Colonic mucosa (tissue), 4 donors: ENCODE results near the gene TRIM54. TPM values are rescaled to one million over a fixed set of nuclear protein-coding genes. Genes with fewer than 3 reads are reported as not detected.

Experiments used
- DNase-seq: peaks from one replicate; pipeline ENCODE4 v3.0.0-alpha.2; 2020
- H3K27ac ChIP-seq: fragments of 200-600 bp; one replicate; pipeline ENCODE4 v1.8.0; 2021
- H3K27me3 ChIP-seq: fragments of 200-600 bp; one replicate; pipeline ENCODE4 v1.8.0; 2021
- H3K36me3 ChIP-seq: fragments of 200-600 bp; one replicate; pipeline ENCODE4 v1.8.0; 2021
- H3K4me1 ChIP-seq: fragments of 200-600 bp; one replicate; pipeline ENCODE4 v1.8.0; 2021; ENCODE audit warnings: mild to moderate bottlenecking
- H3K4me3 ChIP-seq: fragments of 200-600 bp; one replicate; pipeline ENCODE4 v1.8.0; 2021
- H3K9ac ChIP-seq, 2 donors: one replicate each; pipeline ENCODE4 v1.7.0; 2013; ENCODE audit warnings: control low read depth in 2 of 2, low read depth in 2 of 2, low read length in 2 of 2
- H3K9me3 ChIP-seq: fragments of 200-600 bp; one replicate; pipeline ENCODE4 v1.8.0; 2021
- CTCF ChIP-seq: fragments of 200-600 bp; IDR thresholded peaks from one replicate; pipeline ENCODE4 v1.8.0; 2022; ENCODE audit warnings: antibody characterized with exemption, mild to moderate bottlenecking
- intact Hi-C: fragments of 100-400 bp; cut with DNase I; formaldehyde crosslinking; loops from one replicate; pipeline ENCODE4 v1.14.1; 2022
- total RNA-seq, 2 donors: library from RNA; stranded (reverse); fragmentation: NEBNext Ultra II Directional in 1 of 2; extraction: Animal tissue kit (Norgen Biotek cat#: 25700) in 1 of 2; gene quantifications; one replicate each; pipeline ENCODE4 v1.2.1, GENCODE V29; 2021
- donor health status: healthy.
- donor health status: DM: no; HTN: no; CAD: no.
- donor health status: DM: no; HTN: no; CAD: no.

TRIM54 gene
- total RNA-seq, 2 donors from 2014 or later = 0.24 TPM; not detected in 1

- H3K4me3 ChIP-seq = no peak overlapping the region
- TF ChIP-seq CTCF = no peak
- intact Hi-C loops = no loop called here
- H3K36me3 ChIP-seq = peaks cover 9% of the 10 kb centered on the region
- H3K27me3 ChIP-seq = no peaks in the 10 kb centered on the region
- H3K9me3 ChIP-seq = no peaks in the 10 kb centered on the region
- no peak for DNase-seq
- no peaks in the 10 kb centered on the region for H3K4me1 ChIP-seq
- H3K27ac ChIP-seq = no peak overlapping the region
- no peak overlapping the region for H3K9ac ChIP-seq
Observed at GRCh38 chr2:27238976-27239375, 43.3 kb upstream of the TRIM54 start.

- Histone ChIP-seq H3K4me3 (no peak overlapping the region), H3K27me3 (no peaks in the 10 kb centered on the region), H3K9me3 (no peaks in the 10 kb centered on the region), H3K36me3 (peaks cover 9% of the 10 kb centered on the region), H3K27ac (no peak overlapping the region), H3K4me1 (no peaks in the 10 kb centered on the region), H3K9ac (no peak overlapping the region)
- no peak for TF ChIP-seq CTCF
- intact Hi-C loops = no loop called here
- DNase-seq = no peak
Observed at GRCh38 chr2:27240406-27240805, 41.8 kb upstream of the TRIM54 start.

GRCh38 chr2:27241761-27242613 is 40.2 kb upstream of the TRIM54 start:
- no peak for DNase-seq
- no peak for TF ChIP-seq CTCF
- Histone ChIP-seq H3K36me3 (peaks cover 9% of the 10 kb centered on the region), H3K4me3 (no peak overlapping the region), H3K27me3 (no peaks in the 10 kb centered on the region), H3K9ac (no peak overlapping the region), H3K27ac (no peak overlapping the region), H3K4me1 (no peaks in the 10 kb centered on the region), H3K9me3 (no peaks in the 10 kb centered on the region)
- intact Hi-C loops = no loop called here

- H3K36me3 ChIP-seq = peaks cover 4% of the 10 kb centered on the region
Observed at GRCh38 chr2:27242614-27242951, 39.6 kb upstream of the TRIM54 start.

GRCh38 chr2:27243391-27244130 is 38.7 kb upstream of the TRIM54 start:
- no peak for TF ChIP-seq CTCF
- Histone ChIP-seq H3K36me3 (no peaks in the 10 kb centered on the region), H3K4me1 (no peaks in the 10 kb centered on the region)

More at GRCh38 chr2:27242614-27242951, 39.6 kb upstream of the TRIM54 start:
- Histone ChIP-seq H3K4me1 (no peaks in the 10 kb centered on the region), H3K4me3 (no peak overlapping the region), H3K27me3 (no peaks in the 10 kb centered on the region), H3K27ac (no peak overlapping the region), H3K9ac (no peak overlapping the region), H3K9me3 (no peaks in the 10 kb centered on the region)
- DNase-seq = no peak
- TF ChIP-seq CTCF = no peak
- intact Hi-C loops = no loop called here

More at GRCh38 chr2:27243391-27244130, 38.7 kb upstream of the TRIM54 start:
- no peak overlapping the region for H3K9ac ChIP-seq
- H3K4me3 ChIP-seq = no peak overlapping the region
- intact Hi-C loops = no loop called here
- H3K27me3 ChIP-seq = no peaks in the 10 kb centered on the region
- no peaks in the 10 kb centered on the region for H3K9me3 ChIP-seq
- no peak overlapping the region for H3K27ac ChIP-seq
- DNase-seq = no peak
